Activated CD4-positive, CD25-positive, alpha-beta regulatory T cell treated with anti-CD3 and anti-CD28 coated beads, Interleukin-2, amount 50 U/mL, for 72 hours (primary cell): Measurements from ENCODE around the gene VCAM1.
"Not testable (repeated sequence)": the region's sequence is repeated elsewhere in the genome, so short reads cannot be mapped to it uniquely, and the experiment has no call there.

Experiments
- DNase-seq: peaks from one replicate; pipeline ENCODE4 v3.0.0; 2021

VCAM1 gene

DNA sequence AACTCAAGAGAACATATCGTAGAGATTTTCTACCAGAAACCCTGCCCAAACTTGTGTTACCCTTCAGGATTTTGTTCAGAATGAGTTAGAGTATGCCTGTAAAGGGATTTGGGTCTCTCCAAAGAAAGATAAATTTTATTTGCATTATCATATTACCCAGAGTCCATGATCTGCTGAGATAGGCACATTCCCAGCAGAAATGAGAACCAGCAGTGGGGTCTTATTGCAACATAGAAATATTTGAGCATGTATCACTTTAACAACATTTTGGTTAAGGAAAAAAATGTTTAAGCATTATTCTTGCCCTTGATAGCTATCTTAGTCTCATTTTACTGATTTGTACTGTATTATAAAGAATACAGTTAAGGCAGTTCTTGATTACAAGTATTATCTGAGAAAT, 10.6 kb downstream of the VCAM1 start:
- DNase-seq, result no peak

DNA sequence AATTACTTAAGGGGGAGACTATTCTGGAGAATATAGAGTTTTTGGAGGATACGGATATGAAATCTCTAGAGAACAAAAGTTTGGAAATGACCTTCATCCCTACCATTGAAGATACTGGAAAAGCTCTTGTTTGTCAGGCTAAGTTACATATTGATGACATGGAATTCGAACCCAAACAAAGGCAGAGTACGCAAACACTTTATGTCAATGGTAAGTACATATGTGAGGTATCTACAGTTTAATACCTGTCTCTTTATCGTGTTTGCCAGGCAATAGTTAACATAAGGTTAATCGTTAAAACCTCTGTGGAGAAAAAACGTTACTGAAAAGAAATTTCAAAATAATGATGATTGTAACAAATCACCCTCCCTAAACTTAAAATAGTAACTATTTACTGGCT, 11.8 kb downstream of the VCAM1 start:
- DNase-seq, result no peak

DNA sequence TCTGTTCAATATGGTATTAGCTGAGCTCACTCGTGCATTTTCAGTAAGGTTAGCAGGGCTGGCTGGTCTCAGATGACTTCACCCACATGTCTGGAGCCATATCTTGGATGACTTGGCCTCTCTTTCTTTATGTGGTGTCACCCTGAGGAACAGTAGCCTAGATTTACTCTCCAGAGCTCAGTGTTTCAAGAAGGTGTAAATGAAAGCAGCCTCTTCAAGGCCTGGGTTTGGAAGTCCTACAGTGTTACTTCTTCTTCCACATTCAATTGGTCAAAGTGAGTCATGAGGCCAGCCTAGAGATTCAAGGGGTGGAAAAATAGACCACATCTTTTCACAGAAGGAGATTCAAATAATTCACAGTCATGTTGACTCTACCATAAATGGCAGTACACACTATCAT, 12.2 kb downstream of the VCAM1 start:
- no peak for DNase-seq

DNA sequence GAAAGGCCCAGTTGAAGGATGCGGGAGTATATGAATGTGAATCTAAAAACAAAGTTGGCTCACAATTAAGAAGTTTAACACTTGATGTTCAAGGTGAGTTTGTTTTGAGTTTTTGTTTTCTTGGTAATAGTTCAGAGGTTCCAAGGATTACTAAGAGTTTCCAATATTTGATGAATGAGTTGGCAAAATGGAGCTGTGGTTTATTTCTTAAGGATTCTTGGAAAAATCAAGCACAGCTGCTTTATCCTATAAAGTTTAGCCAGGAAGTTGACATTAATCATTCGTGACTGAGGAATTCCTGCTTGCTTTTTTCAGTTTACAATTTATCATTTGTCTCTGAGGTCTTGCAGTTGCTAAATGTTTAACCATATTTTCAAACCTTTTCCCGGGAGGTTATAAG, 15.1 kb downstream of the VCAM1 start:
- no peak for DNase-seq

DNA sequence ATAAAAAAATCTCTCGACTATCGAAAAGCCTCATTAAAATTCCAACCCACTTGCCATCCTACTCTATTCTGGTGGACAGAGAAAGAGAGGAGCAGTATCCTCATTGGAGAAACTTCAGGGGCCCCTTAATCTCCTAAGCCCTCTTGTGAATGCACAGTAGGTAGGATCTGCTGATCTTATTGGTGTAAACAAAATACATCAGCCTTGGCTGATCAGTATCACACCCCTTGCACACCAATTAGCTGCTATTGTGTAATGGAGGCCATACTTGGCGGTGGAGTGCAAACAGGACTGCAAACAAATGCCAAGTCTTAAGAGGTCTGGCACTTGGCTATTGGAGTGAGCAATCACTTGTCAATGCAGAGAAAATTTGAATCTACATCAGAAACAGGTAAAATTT, 15.7 kb downstream of the VCAM1 start:
- DNase-seq, result no peak

DNA sequence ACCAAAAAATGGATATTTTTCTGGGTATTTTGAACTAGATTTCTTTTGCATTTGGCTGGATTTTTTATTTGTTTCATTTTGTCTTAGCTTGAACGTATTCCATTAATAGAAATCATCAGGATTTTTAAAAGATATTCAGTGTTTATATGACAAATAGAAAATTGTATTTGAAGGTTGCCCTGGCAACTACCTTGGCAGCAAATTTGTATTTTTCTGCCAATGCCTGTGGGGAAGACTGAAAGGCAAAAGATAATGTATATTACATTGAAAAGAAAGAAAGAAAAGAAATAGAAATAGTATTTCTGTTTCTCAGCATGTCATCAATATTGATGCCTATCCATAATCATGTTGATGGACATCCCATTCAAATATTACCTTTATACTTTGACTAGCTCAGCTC, 16.8 kb downstream of the VCAM1 start:
- no peak for DNase-seq

DNA sequence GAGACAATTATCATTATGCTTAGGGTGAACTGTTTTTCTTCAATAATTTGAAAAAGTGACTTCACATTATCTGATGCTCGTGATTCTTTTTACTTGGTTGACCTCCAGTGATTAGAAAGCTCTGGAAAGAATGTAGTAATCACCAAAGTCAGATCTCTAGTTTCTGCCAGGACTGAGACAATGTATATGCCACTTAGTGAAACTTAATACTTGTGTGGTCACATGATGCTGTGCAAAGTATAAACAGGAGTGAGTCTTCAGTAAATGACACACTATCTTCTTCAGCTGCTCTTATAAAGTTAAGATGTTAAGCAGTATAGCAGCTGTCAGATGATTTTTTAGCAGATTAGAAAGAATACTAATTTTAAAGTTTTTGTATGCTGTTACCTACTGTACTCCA, 17.2 kb downstream of the VCAM1 start:
- no peak for DNase-seq

DNA sequence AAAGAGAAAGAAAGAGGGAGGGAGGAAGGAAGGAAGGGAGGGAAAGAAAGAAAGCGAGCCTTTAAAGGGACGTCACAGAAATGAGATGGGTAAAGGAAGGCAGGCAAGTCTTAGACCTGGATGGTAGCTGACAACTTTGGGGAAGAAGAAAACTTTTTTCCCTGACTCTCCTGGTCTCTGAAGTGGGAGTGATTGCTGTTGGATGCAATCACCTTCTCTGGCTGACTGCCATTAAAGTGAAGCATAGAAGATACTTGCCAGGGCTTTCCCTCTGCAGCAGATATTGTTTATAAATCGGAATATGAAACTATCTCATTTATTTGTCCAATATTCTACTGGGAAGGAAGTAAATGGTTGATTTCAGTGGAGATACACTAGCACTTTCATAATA, 27.0 kb downstream of the VCAM1 start:
- DNase-seq, result no peak

DNA sequence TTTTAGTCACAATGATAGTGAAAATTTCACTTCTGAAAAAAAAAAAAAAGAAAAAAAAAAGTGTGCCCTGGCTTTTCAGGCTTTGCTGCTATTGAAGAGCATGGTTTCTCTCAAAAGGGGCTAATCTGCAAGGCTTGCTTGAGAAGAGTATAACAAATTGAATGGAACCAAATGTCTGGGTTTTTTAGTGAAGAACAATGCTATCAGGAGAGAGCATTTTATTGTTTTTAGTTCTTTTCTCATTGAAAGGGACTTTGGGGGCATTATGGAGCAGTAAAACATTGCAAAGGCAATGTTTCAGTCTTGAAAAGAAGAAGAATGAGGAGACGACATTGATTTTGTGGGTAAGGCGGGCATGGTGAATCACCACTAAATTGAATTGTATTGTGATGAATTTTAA, 28.2 kb downstream of the VCAM1 start:
- no peak for DNase-seq

DNA sequence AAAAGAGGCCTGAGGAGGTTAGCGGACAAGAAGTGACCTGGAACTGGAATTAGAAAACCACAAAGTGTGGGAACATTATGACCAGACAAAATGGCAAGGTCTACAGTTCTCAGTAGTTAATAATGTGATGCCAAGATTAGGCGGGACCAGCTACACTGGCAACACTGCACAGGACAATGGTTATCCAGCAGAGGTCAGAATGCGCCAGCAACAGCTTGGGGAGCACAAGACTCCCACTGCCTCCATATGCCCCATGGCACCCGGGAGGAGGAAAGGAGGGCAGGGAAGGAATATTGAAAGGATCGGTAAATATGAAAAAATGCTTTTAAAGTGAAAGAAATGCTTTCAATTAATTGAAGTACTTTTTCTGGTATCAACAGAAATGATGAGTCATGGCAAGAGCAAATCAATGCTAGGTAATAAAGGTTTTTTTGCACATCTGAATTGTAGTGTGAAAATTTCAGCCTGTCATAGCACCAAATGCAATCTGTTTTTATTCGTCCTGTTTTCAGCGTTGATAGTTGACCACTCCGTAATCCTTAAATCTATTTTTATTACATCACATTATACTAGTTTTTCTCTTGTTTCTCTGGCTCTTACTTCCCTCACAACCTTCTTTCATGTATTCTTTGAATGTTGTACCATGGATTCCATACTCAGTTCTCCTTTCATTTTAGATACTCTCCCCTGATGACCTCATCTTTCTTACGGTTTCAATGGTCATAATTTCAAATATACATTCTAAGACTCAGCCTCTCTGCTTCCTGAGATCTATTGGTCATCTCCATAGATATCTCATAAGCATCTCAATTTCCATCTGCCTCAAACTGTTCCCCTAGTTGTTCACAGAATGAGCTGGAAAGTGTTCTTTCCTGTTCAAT, 30.7 kb downstream of the VCAM1 start:
- no peak for DNase-seq

DNA sequence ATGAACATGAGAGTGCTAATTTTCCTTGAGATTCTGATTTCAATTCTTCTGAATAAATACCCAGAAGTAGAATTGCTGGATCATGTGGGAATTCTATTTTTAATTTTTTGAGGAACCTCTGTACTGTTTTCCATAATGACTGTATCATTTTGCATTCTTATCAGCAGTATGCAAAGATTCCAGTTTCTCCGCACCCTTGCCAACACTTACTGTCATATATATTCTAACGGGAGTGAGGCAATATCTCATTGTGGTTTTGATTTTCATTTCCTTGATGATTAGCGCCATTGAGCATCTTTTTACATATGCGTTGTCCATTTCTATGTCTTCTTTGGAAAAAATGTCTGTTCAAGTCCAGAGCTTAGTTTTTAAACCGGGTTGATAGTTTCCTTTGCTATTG, 33.2 kb downstream of the VCAM1 start:
- no peak for DNase-seq

DNA sequence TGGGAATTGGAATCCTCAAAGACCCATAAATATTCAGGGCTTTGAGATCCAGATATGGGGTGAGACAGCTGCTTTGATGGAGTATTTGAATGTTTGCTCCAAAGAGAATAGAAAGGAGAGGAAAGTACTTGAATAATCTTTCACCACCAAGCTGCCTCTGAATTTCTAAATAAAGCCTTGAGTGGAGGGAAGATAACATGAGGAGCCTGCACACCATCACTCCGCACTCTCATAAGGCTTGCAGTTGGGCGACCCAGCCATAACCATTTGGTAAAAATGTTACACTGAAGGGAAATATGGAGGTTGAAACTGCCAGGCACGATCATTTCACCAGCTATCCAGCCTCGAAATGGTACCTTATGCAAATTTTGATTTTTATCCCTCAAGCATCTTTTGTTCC, 38.4 kb downstream of the VCAM1 start:
- DNase-seq, result no peak

DNA sequence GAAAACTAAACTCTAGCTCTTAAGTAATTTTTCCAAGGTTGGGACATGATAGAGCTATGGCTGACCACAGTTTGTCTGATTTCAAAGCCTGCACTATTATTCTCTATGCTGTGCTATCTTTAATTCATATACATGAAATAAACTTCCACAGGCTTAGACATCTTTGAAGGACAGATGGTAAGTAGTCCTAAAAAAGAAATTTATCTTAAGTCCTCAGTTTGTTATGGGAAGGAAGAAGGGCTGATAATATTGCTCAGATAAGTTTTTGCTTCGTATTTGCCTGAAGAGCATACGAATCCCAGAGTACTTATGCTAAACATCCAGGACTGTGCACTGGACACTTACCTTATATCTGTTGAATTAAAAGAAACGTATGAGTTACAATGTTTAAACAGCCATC, 39.6 kb downstream of the VCAM1 start:
- DNase-seq, result no peak

DNA sequence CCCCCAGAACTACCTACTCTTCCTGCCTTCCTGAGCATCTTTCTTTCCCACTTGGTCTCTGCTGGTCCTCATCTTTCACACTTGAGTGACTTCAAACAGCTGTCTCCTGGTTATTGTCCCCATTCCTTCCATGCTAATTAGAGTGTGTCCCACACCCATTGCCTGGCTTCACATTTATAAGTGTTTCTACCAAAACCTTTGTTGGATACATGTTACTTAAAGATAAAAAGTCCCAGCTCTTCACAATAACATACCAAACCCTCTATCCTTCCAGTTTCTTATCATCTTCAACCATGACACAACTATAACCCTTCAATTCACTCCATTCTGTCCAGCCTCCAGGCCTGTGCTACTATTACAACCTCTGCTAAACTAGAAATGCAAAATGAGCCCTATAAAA, 41.0 kb downstream of the VCAM1 start:
- no peak for DNase-seq

DNA sequence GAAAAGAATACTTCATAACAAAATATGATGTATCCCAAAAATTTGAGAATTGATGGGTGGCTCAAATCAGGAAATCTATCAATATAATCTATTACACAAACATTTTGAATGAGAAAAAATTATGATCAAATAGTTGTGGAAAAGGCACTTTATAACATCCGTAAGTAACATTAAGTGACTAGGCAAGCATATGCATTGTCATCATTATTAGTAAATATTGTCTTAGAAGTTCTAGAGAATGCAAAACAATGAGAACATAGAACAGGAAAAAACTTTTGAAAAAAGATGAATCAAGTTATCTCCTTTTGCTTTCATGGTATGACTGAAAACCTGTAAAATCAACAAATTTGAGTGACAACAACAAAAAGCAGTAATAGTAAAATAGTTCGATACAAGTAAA, 42.9 kb downstream of the VCAM1 start:
- no peak for DNase-seq

DNA sequence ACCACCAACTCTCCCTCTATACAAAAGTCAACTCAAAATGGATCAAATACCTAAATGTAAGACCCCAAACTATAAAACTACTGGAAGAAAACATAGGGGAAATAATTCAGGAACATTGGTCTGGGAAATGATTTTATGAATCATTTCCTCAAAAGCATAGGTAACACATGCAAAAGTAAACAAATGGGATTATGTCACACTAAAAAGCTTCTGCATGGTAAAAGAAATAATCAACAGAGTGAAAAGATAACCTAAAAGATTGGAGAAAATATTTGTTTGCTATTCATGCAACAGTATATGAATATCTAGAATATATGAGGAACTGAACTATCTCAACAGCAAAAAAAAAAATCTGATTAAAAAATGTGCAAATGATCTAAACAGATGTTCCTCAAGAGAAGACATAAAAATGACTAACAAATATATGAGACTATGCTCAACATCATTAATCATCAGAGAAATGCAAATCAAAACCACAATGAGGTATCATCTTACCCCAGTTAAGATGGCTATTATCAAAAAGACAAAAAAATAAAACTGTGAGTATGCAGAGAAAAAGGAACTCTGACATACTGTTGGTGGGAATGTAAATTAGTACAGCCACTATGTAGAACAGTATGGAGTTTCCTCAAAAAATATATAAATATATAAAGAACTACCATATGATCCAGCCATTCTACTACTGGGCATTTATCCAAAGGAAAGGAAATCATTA, 47.8 kb downstream of the VCAM1 start:
- no peak for DNase-seq

DNA sequence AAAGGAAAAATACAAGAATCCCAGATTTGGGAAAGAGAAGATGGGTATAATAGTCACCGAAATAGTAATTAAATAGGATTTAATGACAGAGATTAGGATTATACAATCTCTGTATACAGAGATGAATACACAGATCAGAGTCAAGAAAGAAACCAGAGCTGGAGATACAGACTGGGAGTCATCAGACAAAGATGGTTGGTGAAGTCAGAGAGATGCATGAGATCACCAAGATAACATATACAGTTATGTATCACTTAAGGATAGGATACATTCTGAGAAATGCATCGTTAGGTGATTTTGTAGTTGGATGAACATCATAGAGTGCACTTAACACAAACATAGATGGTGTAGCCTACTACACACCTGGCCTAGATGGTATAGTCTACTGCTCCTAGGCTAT, 49.8 kb downstream of the VCAM1 start:
- no peak for DNase-seq

DNA sequence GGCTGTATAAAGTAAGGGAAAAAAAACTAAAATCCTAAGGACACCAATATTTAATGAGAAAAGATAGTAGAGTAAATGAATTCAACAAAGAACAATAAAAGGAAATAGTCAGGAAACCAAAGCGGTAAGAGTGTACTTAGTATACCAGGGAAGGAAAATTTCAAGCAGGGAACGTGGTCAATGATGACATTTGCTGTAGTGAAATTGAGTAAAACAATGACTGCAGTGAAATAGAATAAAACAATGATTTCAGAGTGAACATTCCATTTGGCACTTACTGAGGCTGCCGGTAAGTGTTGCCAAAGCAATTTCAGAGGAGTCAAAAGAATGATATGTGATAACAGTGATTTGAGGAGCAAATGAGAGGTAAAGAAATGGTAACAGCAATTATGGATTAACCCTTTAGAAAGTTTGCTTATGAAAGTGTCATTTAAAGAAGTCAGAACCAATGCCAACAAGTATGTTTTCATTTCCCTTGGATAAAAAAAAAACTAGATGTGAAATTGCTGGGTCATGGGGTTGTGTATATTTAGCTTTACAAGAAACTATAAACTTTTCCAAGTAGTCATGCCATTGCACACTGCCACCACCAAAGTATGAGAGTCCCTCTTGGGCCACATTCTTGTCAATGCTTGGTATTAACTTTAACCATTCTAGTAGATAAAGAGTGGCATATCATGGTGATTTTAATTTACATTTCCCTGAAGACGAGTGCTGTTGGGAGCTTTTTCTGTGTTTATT, 50.5 kb downstream of the VCAM1 start:
- DNase-seq, result no peak

DNA sequence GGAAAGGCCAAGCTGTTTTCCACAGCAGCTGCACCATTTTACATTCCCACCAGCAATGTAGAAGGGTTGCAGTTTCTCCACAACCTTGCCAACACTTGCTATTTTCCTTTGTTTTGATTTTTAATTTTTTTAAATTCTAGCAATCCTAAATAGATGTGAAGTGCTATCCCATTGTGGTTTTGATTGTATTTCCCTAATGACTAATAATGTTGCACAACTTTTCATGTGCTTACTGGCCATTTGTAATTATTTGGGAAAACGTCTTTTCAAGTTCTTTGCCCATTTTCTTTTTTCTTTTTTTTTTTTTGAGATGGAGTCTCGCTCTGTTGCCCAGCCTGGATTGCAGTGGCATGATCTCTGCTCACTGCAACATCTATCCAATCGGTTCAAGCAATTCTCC, 53.9 kb downstream of the VCAM1 start:
- no peak for DNase-seq

DNA sequence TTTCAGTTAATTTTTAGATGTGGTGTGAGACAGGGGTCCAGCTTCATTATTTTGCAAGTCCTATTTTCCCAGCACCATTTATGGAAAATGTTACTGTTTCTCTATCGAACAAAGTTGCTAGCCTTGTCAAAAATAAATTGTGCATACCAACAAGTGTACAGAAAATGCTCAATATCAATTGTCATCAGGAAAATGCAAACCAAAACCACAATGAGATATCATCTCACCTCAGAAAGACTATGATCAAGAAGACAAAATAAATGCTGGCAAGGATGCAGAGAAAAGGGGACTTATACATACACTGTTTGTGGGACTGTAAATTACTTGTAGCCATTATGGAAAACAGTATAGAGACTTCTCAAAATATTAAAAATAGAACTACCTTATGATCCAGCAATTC, 54.8 kb downstream of the VCAM1 start:
- DNase-seq, result no peak

DNA sequence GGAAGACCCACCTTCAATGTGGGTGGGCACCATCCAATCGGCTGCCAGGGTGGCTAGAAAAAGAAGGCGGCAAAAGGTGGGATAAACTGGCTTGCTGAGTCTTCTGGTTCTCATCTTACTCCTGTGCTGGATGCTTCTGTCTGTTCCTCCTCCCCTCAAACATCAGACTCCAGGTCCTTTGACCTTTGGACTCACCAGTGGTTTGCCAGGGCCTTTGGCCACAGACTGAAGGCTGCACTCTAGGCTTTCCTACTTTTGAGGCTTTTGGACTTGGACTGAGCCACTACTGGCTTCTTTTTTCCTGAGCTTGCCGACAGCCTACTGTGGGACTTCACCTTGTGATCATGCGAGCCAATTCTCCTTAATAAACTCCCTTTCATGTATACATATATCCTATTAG, 55.9 kb downstream of the VCAM1 start:
- no peak for DNase-seq

DNA sequence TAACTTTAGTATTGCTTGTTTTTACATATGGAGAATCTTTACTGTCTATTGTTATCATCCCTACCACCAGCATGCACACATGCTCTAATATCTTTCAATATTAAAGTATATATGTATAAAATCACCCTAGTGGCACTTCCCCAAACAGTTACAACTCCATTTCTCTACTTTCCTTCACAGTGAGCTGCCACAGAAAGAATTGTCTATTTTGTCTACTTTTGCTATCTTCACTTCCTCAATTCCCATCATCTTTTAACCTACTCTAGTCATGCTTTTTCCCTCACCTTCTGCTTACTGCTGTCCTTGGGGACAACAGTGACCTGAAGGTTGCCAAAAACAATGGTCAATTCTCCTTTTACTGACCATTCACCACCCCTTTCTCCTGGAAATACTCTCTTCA, 59.2 kb downstream of the VCAM1 start:
- DNase-seq, result no peak

DNA sequence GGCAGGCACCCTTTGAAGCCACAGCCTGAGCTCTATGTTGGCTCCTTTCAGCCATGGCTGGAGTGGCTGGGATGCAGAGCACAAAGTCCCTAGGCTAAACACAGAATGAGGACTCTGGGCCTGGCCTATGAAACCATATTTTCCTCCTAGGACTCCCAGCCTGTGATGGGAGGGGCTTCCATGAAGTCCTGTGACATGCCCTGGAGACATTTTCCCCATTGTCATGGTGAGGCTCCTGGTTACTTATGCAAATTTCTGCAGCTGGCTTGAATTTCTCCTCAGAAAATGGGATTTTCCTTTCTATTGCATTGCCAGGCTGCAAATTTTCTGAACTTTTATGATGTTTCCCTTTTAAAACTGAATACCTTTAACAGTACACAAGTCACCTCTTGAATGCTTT, 61.3 kb downstream of the VCAM1 start:
- no peak for DNase-seq

DNA sequence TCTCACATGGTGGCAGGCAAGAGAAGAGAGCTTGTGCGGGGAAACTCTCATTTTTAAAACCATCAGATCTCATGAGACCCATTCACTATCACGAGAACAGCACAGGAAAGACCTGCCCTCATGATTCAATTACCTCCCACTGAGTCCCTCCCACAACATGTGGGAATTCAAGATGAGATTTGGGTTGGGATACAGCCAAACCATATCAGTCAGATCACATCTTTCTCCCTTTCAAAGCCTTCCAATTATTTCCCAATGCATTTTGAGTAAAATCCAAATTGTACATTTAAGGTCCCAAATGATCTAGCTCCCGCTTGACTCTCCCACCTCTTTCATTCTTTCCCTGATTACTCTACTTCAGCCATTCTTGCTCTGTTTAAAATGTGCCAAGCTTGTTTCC, 62.2 kb downstream of the VCAM1 start:
- DNase-seq, result not testable (repeated sequence)
